GM21381 (cell line): ENCODE measurements around the gene DOK4.
A peak's percentile ranks its signal among the peaks of the same experiment; 100 is the strongest.
"Not testable (repeated sequence)": the region's sequence is repeated elsewhere in the genome, so short reads cannot be mapped to it uniquely, and the experiment has no call there.

ENCODE experiments used
- ATAC-seq: cut with Tn5 transposase; IDR thresholded peaks from one replicate; pipeline ENCODE4 v1.9.1; 2021; ENCODE audit warnings: mild to moderate bottlenecking, moderate library complexity; ENCODE audit not compliant: unreplicated experiment

DOK4 gene

DNA sequence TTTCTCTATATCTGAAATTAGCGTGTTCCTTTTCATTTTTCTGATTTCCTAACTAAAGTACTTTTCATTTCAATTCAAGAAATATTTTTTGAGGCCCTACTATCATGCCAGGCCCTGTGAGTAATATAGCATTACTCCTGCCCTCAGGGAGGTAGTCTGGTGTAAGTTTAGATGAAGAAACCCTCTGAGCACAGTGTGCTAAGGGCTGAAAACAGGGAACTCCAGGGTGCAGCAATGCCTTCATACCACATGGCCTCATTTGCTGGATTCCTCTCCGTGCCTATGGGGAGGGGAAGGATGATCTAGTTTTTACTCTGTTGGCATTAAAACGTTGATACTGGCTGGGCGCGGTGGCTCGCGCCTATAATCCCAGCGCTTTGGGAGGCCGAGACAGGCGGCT lies 34.3 kb downstream of the DOK4 start:
- ATAC-seq = no peak

DNA sequence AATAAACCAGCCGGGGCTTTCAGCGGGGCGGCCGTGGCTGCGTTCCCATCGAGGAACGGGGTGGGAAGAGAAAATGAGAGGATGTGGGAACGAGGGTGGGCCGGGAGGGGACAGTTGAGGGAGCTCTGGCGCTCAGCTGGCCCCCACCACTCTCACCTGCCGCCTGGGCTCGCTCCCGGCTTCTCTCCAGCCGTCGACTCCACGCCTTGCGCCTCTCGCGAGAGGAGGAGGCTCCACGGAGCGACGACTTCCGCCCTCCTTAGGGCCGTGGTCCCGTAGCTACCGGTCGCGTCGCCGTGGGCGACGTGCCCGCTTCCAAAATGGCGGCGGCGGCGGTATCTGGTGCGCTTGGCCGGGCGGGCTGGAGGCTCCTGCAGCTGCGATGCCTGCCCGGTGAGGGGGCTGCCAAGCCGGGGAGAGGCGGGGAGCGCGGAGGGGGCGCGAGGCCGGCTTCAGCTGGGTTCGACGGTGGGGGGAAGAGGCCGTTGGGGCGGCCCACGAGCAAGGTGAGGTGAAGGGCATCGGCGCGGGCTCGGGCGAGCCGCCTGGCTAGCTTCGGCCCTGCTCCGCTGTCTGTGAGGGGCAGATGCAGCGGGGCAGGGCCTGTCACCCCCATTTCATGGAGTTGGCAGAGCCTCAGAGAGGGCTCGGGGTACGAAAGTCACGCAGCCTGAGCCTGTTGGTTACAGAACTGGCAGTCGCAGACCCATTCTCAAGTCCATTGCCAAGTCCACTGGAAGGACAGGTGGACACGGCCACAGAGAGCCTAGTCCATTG lies 38.9 kb downstream of the DOK4 start, which contains the start of the genes CIAPIN1 and COQ9:
TSS of gene CIAPIN1 (minus strand) at position 200 of the 777 bp plus-strand sequence. CDS start 6,457 bp downstream, outside the sequence.
TSS of gene COQ9 (plus strand) at position 294 of the 777 bp plus-strand sequence. CDS start at position 321, 27 bp downstream.
- peak; percentile 99 for ATAC-seq

DNA sequence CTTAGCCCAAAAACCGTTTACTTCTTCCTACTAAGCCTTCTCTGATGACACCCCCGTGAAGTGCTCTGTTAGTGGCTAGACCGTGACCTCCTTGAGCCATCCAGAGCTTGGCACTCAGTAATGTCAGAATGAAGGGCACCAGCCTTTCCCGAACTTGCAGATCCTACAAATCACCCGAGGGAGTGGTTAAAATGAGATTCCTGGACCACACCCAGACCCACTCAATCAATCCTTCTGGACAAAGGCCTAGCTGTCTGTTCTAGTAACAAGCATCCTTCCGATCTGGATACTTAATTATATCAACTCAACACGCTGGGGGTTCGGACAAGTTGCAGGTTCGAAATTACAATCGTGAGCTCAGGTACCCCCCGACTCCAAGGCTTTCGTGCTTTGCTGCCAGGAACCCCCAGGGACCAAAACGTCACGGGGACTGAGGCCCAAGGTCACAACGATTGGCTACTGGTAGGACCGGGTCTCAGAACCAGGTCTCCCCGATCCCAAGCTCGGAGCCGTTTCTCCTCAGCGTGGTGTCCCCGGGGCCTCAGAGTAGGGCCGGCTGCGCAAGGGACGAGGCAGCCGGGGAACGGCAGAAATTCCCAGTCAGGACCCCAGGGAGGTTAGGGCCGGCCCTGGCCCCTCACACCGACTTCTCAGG lies 39.6 kb downstream of the DOK4 start:
- peak; percentile 23 for ATAC-seq

DNA sequence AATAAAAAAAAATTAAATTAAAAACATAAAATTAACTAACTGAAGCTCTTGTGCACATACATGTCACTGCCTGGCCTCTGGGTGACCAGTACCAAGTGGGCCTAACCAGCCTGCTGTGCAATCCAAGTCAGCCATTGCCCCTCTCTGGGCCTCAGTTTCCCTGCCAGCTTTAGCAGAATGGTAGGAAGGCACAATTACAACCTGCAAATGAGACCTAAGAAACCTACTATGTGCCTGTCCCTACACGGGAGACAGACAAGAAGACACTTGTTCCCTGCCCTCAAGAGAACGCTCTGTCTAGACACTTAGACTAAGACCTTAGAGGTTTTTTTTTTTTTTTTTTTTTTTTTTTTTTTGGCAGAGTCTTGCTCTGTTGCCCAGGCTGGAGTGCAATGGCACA lies 40.8 kb downstream of the DOK4 start:
- no peak for ATAC-seq

DNA sequence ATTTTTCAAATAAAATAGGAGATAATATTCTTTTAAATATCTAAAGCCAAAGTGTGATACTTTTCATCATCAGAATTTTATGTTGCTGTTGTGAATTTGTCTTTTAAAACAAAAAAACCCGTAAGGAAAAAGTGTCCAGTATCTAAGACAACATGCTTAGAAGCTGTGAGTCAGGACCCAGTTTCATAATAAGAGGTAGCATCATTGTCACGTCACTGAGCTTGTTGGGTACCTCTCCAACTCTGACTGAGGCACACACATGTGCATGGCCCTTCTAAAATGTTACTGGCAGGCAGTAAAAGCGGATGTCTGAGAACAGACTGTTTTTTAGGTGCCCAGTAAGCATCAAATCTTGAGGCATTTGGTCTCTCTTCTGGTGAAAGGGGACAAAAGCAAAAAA lies 41.6 kb downstream of the DOK4 start:
- no peak for ATAC-seq

DNA sequence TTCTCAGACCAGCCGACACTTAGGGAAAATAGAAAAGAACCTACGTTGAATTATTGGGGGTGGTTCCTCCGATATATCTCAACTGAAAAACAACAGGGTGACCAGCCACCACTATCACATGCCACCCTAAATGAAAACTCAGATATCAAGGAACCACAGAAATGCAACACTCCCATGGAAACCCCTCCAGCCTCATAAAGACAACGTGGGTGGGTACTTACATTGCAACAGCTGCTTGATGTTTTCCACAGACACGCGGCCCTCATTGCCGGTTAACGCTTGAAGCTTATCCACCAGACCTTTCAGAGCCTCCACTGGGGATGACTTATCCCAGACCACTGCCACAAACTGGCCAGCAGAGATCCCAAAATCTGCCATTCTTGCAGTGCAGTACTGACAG lies 45.7 kb downstream of the DOK4 start:
- ATAC-seq = not testable (repeated sequence)

DNA sequence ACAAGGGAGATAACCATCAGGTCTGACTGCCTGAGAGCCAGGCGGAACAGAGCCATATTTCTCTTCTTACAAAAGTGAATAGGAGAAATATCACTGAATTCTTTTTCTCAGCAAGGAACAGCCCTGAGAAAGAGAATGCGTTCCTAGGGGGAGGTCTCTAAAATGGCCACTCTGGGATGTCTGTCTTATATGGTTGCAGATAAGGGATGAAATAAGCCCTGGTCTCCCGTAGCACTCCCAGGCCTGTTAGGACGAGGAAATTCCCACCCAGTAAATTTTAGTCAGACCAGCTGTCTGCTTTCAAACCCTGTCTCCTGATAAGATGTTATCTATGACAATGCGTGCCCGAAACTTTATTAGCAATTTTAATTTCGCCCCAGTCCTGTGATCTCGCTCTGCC lies 46.3 kb downstream of the DOK4 start:
- ATAC-seq = not testable (repeated sequence)

DNA sequence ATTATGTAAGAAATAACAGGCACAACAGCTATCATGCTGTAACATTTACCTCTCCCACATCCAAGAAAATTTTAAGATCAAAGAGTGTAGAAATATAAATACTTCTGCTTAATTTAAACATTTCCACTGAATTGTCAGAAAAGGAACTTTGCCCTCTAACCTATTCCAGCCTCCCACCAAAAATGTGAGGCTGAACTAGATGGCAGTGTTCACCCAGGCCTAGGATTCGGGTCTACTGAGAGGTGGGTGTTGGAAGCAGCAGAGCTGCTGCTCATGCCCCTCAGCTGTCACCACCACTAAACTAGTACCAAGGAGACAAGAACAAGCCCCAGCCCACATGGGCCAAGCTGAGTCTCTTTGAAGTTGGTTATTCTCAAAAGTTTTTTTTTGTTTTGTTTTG lies 50.5 kb downstream of the DOK4 start:
- no peak for ATAC-seq

DNA sequence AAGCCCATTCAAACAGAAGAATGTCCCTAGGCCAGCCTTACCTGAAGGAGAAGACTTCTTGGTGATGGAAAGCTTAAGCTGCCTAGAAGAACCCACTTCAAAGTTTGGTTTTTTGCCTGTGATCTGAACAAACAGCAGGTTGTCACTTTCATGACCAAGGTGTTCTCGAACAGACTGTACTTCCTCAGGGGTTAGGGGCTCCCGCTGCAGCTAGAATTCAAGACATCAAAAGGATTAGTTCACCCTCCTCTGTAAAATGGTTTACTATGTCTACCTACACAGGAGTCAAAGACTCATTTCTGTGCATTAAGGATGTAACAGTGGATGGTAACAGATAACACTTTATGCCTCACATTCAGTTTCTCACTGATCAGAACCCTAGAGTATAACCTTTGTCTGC lies 52.3 kb downstream of the DOK4 start:
- no peak for ATAC-seq

DNA sequence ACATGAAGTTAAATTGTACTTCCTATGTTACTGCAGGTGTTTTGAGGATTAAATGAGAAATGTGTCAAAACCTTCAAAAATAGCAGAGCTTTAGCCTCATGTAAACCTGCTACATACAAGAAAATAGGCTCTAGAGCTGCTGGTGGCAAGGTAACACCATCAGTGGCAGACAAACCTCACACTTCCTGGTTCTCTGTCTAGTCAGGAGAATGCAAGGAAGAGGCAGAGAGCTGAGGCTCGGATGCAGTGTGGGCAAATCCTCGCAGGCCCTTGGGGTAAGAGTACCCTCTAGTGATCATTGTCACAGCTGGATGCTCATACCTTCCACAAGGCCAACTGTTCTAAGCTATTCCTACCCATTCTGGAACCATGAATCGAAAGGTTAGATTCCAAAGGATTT lies 53.3 kb downstream of the DOK4 start:
- ATAC-seq = no peak

DNA sequence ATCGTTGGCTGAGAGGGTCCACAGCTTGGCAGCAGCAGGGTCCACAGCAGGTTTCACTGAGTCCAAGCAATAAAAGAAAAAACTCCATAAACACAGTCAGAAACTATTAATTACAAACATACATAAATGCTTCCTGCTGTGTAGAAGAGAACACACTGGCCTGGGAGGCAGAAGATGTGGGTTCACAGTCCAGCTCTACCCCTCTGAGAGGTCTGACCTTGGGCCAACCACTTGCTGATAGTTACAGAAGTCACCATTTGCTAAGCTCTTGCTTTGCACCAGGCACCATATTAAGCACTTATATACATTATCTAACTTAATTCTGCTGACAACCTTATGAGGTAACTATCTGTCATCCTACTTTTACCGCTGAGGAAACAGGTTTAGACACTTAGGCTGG lies 53.8 kb downstream of the DOK4 start:
- no peak for ATAC-seq

DNA sequence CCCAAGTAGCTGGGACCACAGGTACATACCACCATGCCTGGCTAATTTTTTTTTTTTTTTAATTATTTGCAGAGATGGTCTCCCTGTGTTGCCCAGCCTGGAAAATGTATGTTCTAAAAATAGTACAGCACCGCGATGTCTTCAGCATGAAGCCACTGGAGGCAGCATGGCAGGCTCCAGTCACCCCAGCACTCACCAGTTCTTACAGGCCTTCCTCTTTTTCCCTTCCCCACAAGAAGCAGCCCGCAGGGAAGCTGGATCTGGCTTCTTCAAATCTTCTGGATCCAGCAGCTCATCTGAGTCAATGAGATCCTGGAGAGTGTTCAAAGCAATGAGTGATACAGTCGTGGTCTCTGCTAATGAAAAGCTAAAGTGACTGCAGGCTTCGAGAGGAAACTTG lies 55.3 kb downstream of the DOK4 start:
- no peak for ATAC-seq

DNA sequence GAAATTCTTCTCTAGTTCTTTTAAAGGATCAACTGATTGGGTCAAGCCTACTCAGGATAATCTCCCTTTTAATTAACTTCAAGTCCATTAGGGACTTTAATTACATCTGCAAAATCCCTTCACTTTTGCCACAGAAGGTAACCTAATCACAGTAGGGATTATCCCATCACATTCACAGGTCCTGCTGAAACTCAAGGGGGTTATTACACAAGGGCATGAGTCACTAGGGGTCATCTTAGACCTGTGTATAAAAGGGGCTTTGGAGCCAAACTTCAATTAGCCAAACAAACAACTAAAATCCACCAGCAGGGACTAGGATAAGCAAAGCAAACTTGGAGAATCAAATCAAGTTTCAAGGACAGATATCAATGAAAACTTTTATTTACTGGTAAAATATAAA lies 58.5 kb downstream of the DOK4 start:
- no peak for ATAC-seq

DNA sequence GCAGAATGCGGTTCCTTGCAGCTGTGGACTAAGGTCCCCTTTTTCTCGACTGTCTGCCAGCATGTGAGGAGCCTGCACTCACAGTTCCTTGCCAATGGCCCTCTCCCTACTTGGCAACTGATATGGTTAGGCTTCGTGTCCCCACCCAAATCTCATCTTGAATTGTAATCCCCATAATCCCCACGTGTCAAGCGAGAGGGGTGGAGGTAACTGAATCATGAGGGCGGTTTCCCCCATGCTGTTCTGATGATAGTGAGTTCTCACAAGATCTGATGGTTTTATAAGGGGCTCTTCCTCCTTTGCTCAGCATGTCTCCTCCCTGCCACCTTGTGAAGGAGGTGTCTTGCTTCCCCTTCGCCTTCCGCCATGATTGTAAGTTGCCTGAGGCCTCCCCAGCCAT lies 59.0 kb downstream of the DOK4 start:
- ATAC-seq = no peak

DNA sequence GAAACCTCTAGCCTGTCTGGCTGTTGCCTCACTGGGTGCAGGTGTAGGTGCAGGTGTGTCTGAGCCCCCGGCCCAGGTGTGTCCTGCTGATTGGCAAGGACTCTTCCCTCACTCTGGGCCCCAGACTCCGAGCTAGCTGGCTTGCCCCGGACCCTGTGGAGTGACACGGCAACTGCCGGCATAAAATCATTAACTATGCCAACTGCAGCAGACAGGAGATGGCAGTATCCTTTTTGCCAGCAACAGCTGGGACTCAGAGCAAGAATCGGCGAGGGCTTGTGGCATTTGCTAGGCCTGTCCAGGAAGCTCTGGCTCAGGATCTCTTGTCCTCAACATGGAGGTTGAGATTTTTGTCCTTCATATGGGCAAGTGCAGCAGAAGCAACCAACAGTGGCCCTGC lies 59.9 kb downstream of the DOK4 start:
- no peak for ATAC-seq

DNA sequence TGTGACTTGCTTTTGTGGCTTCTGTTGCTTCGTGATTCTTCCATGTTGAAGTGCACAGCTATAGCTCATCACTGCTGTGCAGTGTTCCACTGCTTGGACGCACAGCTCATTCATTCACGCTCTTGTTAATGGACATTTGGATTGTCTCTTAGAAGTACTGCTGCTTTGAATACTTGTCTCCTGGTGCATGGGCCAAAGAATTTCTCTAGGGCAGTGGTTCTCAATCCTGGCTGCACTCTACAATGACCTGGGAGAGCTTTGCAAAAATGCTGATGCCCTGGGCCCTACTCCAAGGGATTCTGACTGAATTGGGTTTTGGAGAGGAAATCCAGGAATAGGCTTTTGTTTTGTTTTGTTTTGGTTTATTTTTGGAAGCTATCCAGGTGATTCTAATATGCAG lies 61.7 kb downstream of the DOK4 start:
- ATAC-seq = no peak

DNA sequence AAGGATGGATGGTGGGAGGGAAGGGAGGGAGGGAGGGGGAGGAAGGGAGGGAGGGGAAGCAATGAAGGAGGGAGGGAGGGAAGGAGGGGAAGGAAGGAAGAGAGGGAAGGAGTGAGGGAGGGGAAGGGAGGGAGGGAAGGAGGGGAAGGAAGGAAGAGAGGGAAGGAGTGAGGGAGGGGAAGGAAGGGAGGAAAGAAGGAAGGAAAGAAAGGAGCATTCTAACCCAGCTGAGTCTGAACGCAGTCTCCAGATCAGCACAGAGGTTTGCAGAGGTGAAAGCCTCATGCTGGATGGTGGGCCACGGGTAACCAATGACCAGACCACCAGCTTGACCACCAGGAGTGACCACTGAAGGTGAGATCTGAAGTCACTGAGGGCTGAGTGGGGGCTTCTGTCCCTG lies 63.1 kb downstream of the DOK4 start:
- ATAC-seq = no peak

DNA sequence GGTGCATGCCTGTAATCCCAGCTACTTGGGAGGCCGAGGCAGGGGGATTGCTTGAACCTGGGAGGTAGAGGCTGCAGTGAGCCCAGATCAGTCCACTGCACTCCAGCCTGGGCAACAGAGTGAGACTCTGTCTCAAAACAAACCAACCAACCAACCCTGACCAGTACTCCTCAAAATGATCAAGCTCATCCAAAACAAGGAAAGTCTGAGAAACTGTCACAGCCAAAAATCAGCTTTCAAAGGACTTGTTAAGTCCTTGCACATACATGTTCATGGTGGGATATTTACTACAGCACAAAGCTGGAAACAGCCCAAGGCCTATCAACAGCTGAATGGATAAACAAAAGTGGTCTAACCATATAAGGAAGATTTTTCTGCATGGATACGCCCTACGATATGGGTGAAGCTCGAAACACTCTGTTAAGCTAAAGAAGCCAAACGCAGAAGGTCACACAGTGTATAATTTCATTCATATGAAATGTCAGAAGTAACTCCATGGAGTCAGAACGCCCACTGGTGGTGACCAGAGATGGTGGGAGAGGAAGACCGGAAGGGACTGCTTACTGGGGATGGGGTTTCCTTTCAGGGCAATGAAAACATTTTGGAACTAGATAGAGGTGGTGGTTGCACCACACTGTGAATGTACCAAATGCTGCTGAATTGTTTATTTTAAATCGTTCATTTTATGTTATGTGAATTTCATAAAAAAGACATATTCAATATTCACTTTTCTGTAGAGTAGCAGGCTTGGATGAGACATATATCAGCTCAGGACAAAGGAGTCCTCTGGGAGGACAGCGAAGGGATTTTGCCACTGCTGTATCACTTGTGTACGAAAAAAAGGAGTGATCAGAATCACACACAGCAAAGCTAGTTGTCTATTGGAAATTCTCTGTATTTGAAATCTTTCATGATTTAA lies 64.0 kb downstream of the DOK4 start:
- no peak for ATAC-seq
